Brain microvascular endothelial cell (primary cell): Measurements from ENCODE around the gene SSBP3.

Experiments used
- DNase-seq: peaks from one replicate; pipeline ENCODE4 v3.0.0-alpha.2; 2020
- H3K27ac ChIP-seq: fragments of 250-450 bp; sonication (Bioruptor Pico); 2 replicates; pipeline ENCODE4 v1.5.1; 2020; ENCODE audit warnings: mild to moderate bottlenecking, moderate library complexity
- H3K27me3 ChIP-seq: fragments of 250-450 bp; sonication (Bioruptor Pico); replicated peaks from 2 replicates; pipeline ENCODE4 v1.5.1; 2020; ENCODE audit warnings: mild to moderate bottlenecking
- H3K36me3 ChIP-seq: fragments of 250-450 bp; sonication (Bioruptor Pico); replicated peaks from 2 replicates; pipeline ENCODE4 v1.5.1; 2020; ENCODE audit warnings: mild to moderate bottlenecking
- H3K4me3 ChIP-seq: 2 replicates; pipeline ENCODE4 v1.5.1; 2011; ENCODE audit warnings: low read depth, mild to moderate bottlenecking, control low read depth, low read length, moderate library complexity
- CTCF ChIP-seq: IDR thresholded peaks from 2 replicates; pipeline ENCODE4 v1.5.1; 2011; ENCODE audit warnings: low read depth, mild to moderate bottlenecking, moderate library complexity, low read length, control low read depth, inconsistent platforms; ENCODE audit errors: missing control alignments
- in situ Hi-C: cut with HindIII; loops from 2 replicates; pipeline ENCODE4 v1.10.0; 2017; ENCODE audit warnings: low sequenced_read_pairs, low pct_ligation_motif_present

SSBP3 gene

GRCh38 chr1:54326543-54327385 is 79.4 kb downstream of the SSBP3 start:
- no peak overlapping the region for H3K4me3 ChIP-seq
- TF ChIP-seq CTCF = no peak
- H3K36me3 ChIP-seq = no peaks in the 10 kb centered on the region
- no peak for DNase-seq
- H3K27me3 ChIP-seq = no peaks in the 10 kb centered on the region
- in situ Hi-C loops = no loop called here
- H3K27ac ChIP-seq = no peak overlapping the region

- DNase-seq = no peak
- no peaks in the 10 kb centered on the region for H3K36me3 ChIP-seq
- H3K27ac ChIP-seq = no peak overlapping the region
- no peak for TF ChIP-seq CTCF
- no peak overlapping the region for H3K4me3 ChIP-seq
- in situ Hi-C loops = no loop called here
- H3K27me3 ChIP-seq = no peaks in the 10 kb centered on the region
Measured at GRCh38 chr1:54325703-54326461, 80.3 kb downstream of the SSBP3 start.

- no peak overlapping the region for H3K27ac ChIP-seq
- no peak overlapping the region for H3K4me3 ChIP-seq
- TF ChIP-seq CTCF = no peak
- H3K36me3 ChIP-seq = no peaks in the 10 kb centered on the region
- DNase-seq = no peak
- in situ Hi-C loops = no loop called here
- H3K27me3 ChIP-seq = no peaks in the 10 kb centered on the region
Measured at GRCh38 chr1:54325284-54325683, 80.9 kb downstream of the SSBP3 start.

- Histone ChIP-seq H3K27ac (no peak overlapping the region), H3K36me3 (no peaks in the 10 kb centered on the region), H3K4me3 (no peak overlapping the region), H3K27me3 (no peaks in the 10 kb centered on the region)
- DNase-seq = no peak
- TF ChIP-seq CTCF = no peak
- in situ Hi-C loops = no loop called here
Measured at GRCh38 chr1:54324251-54325140, 81.7 kb downstream of the SSBP3 start.

- no peaks in the 10 kb centered on the region for H3K36me3 ChIP-seq
- in situ Hi-C loops = no loop called here
- H3K27me3 ChIP-seq = no peaks in the 10 kb centered on the region
- no peak overlapping the region for H3K27ac ChIP-seq
- no peak overlapping the region for H3K4me3 ChIP-seq
- DNase-seq = no peak
- TF ChIP-seq CTCF = no peak
Measured at GRCh38 chr1:54323921-54324250, 82.3 kb downstream of the SSBP3 start.
